ENCODE measurements around the gene KCNJ8. TPM values are rescaled to one million over a fixed set of nuclear protein-coding genes. Genes with fewer than 3 reads are reported as not detected.
"Not testable (repeated sequence)": the region's sequence is repeated elsewhere in the genome, so short reads cannot be mapped to it uniquely, and the experiment has no call there.

The KCNJ8 gene
- total RNA-seq, 1 donor from 2014 or later = not detected

- intact Hi-C loops (cut with micrococcal nuclease) = no loop called here
These were observed 13.8 kb upstream of the KCNJ8 start for GRCh38 chr12:21788089-21788983.

GRCh38 chr12:21786041-21786531 lies 11.6 kb upstream of the KCNJ8 start:
- intact Hi-C loops (cut with micrococcal nuclease) = no loop called here

GRCh38 chr12:21782723-21783122 lies 8.2 kb upstream of the KCNJ8 start:
- intact Hi-C loops (cut with micrococcal nuclease) = not testable (repeated sequence)

GRCh38 chr12:21780786-21781185 lies 6.3 kb upstream of the KCNJ8 start:
- intact Hi-C loops (cut with micrococcal nuclease) = no loop called here

- intact Hi-C loops (cut with micrococcal nuclease) = loop anchor here (5.0 kb wide), 1 partner anchor 166 kb away; the partner anchor contains the start of gene ABCC9
These were observed 1.7 kb upstream of the KCNJ8 start for GRCh38 chr12:21776175-21776574.

- intact Hi-C loops (cut with micrococcal nuclease) = loop anchor here (5.0 kb wide), 1 partner anchor 167 kb away; the partner anchor contains the start of gene ABCC9
These were observed 771 bp upstream of the KCNJ8 start for GRCh38 chr12:21775133-21775820.

GRCh38 chr12:21773806-21774205 lies 700 bp downstream of the KCNJ8 start:
- intact Hi-C loops (cut with micrococcal nuclease) = no loop called here

- intact Hi-C loops (cut with micrococcal nuclease) = no loop called here
These were observed 1.2 kb downstream of the KCNJ8 start for GRCh38 chr12:21773263-21773741.

- intact Hi-C loops (cut with micrococcal nuclease) = no loop called here
These were observed 3.2 kb downstream of the KCNJ8 start for GRCh38 chr12:21771311-21771710.

GRCh38 chr12:21769307-21769706 lies 5.2 kb downstream of the KCNJ8 start:
- intact Hi-C loops (cut with micrococcal nuclease) = no loop called here

- intact Hi-C loops (cut with micrococcal nuclease) = no loop called here
These were observed 8.1 kb downstream of the KCNJ8 start for GRCh38 chr12:21766403-21766802.

- intact Hi-C loops (cut with micrococcal nuclease) = no loop called here
These were observed 9.6 kb downstream of the KCNJ8 start for GRCh38 chr12:21764950-21765349.

- intact Hi-C loops (cut with micrococcal nuclease) = no loop called here
These were observed 10.4 kb downstream of the KCNJ8 start for GRCh38 chr12:21764065-21764464.

GRCh38 chr12:21763531-21763930 lies 11.0 kb downstream of the KCNJ8 start:
- intact Hi-C loops (cut with micrococcal nuclease) = no loop called here

- intact Hi-C loops (cut with micrococcal nuclease) = no loop called here
These were observed 14.8 kb downstream of the KCNJ8 start for GRCh38 chr12:21759737-21760136.

- intact Hi-C loops (cut with micrococcal nuclease) = no loop called here
These were observed 16.8 kb downstream of the KCNJ8 start for GRCh38 chr12:21757735-21758134.

GRCh38 chr12:21756699-21757098 lies 17.8 kb downstream of the KCNJ8 start:
- intact Hi-C loops (cut with micrococcal nuclease) = no loop called here

- intact Hi-C loops (cut with micrococcal nuclease) = no loop called here
These were observed 23.0 kb downstream of the KCNJ8 start for GRCh38 chr12:21751517-21751916.

- intact Hi-C loops (cut with micrococcal nuclease) = no loop called here
These were observed 29.2 kb downstream of the KCNJ8 start for GRCh38 chr12:21745258-21745657.

- intact Hi-C loops (cut with micrococcal nuclease) = no loop called here
These were observed 43.4 kb downstream of the KCNJ8 start for GRCh38 chr12:21731144-21731543.

GRCh38 chr12:21725731-21726130 lies 48.8 kb downstream of the KCNJ8 start:
- intact Hi-C loops (cut with micrococcal nuclease) = no loop called here
